Measurements from ENCODE around the gene FKBP14. TPM values are rescaled to one million over a fixed set of nuclear protein-coding genes. Genes with fewer than 3 reads are reported as not detected.

Gene FKBP14
- total RNA-seq, 1 experiment from 2014 or later: 30.5 TPM

GRCh38 chr7:29970158-29970557 lies 56.3 kb downstream of the FKBP14 start:
- CTCF ChIA-PET: interaction anchor here (2.0 kb wide), 1 partner anchor 17 kb away, joined by 5 read pairs; no protein-coding TSS in a partner anchor
- no TSS peak for BruUV-seq (replicated peaks)
- intact Hi-C loops (cut with micrococcal nuclease; ENCODE audit: unreplicated experiment): no loop called here
- no peak for DNase-seq
- Mint-ChIP-seq H3K4me1 (ENCODE audit: low read depth, unreplicated experiment) (peaks cover 22% of the 10 kb centered on the region), H3K4me3 (ENCODE audit: low read depth, unreplicated experiment) (no peak overlapping the region), H3K9me3 (ENCODE audit: low read depth, unreplicated experiment) (no peaks in the 10 kb centered on the region), H3K36me3 (ENCODE audit: insufficient read depth, unreplicated experiment) (peaks cover 20% of the 10 kb centered on the region), H3K27ac (ENCODE audit: unreplicated experiment) (no peak overlapping the region), H3K27me3 (ENCODE audit: unreplicated experiment) (no peaks in the 10 kb centered on the region)
- no peak for TF ChIP-seq CTCF (IDR thresholded peaks at IDR 0.05; ENCODE audit: unreplicated experiment)

- H3K4me3 Mint-ChIP-seq (ENCODE audit: low read depth, unreplicated experiment): no peak overlapping the region
- CTCF ChIA-PET: interaction anchor here (2.0 kb wide), 1 partner anchor 17 kb away, joined by 5 read pairs; no protein-coding TSS in a partner anchor
- peaks cover 22% of the 10 kb centered on the region for H3K4me1 Mint-ChIP-seq (ENCODE audit: low read depth, unreplicated experiment)
- H3K36me3 Mint-ChIP-seq (ENCODE audit: insufficient read depth, unreplicated experiment): peaks cover 20% of the 10 kb centered on the region
- DNase-seq: no peak
- BruUV-seq (replicated peaks): no TSS peak
- H3K9me3 Mint-ChIP-seq (ENCODE audit: low read depth, unreplicated experiment): no peaks in the 10 kb centered on the region
- intact Hi-C loops (cut with micrococcal nuclease; ENCODE audit: unreplicated experiment): no loop called here
- TF ChIP-seq CTCF (IDR thresholded peaks at IDR 0.05; ENCODE audit: unreplicated experiment): no peak
- H3K27ac Mint-ChIP-seq (ENCODE audit: unreplicated experiment): no peak overlapping the region
- no peaks in the 10 kb centered on the region for H3K27me3 Mint-ChIP-seq (ENCODE audit: unreplicated experiment)
Observed at GRCh38 chr7:29969738-29970137, 56.8 kb downstream of the FKBP14 start.

- Mint-ChIP-seq H3K4me3 (ENCODE audit: low read depth, unreplicated experiment) (no peak overlapping the region), H3K27ac (ENCODE audit: unreplicated experiment) (no peak overlapping the region), H3K27me3 (ENCODE audit: unreplicated experiment) (no peaks in the 10 kb centered on the region), H3K4me1 (ENCODE audit: low read depth, unreplicated experiment) (peaks cover 22% of the 10 kb centered on the region), H3K36me3 (ENCODE audit: insufficient read depth, unreplicated experiment) (peaks cover 20% of the 10 kb centered on the region), H3K9me3 (ENCODE audit: low read depth, unreplicated experiment) (no peaks in the 10 kb centered on the region)
- TF ChIP-seq CTCF (IDR thresholded peaks at IDR 0.05; ENCODE audit: unreplicated experiment): no peak
- CTCF ChIA-PET: interaction anchor here (2.0 kb wide), 1 partner anchor 18 kb away, joined by 5 read pairs; no protein-coding TSS in a partner anchor
- BruUV-seq (replicated peaks): no TSS peak
- no peak for DNase-seq
- intact Hi-C loops (cut with micrococcal nuclease; ENCODE audit: unreplicated experiment): no loop called here
Observed at GRCh38 chr7:29968683-29969395, 57.7 kb downstream of the FKBP14 start.

GRCh38 chr7:29965030-29965429 lies 61.5 kb downstream of the FKBP14 start:
- Mint-ChIP-seq H3K9me3 (ENCODE audit: low read depth, unreplicated experiment) (no peaks in the 10 kb centered on the region), H3K27ac (ENCODE audit: unreplicated experiment) (no peak overlapping the region), H3K36me3 (ENCODE audit: insufficient read depth, unreplicated experiment) (peaks cover 33% of the 10 kb centered on the region), H3K27me3 (ENCODE audit: unreplicated experiment) (no peaks in the 10 kb centered on the region), H3K4me3 (ENCODE audit: low read depth, unreplicated experiment) (no peak overlapping the region), H3K4me1 (ENCODE audit: low read depth, unreplicated experiment) (peaks cover 3% of the 10 kb centered on the region)
- DNase-seq: no peak
- no peak for TF ChIP-seq CTCF (IDR thresholded peaks at IDR 0.05; ENCODE audit: unreplicated experiment)
- no TSS peak for BruUV-seq (replicated peaks)
- CTCF ChIA-PET: no interaction called here
- intact Hi-C loops (cut with micrococcal nuclease; ENCODE audit: unreplicated experiment): no loop called here
